Activated CD4-positive, CD25-positive, alpha-beta regulatory T cell treated with anti-CD3 and anti-CD28 coated beads, Interleukin-2, amount 50 U/mL, for 24 hours (primary cell): ENCODE results near the gene GRIFIN.

ENCODE experiments used
- ATAC-seq, 2 donors: fragments of 150-1000 bp; cut with Tn5 transposase; one replicate each; pipeline ENCODE4 v1.10.0; 2021; ENCODE audit warnings: mild to moderate bottlenecking in 1 of 2, moderate library complexity in 1 of 2

Gene GRIFIN, protein sequence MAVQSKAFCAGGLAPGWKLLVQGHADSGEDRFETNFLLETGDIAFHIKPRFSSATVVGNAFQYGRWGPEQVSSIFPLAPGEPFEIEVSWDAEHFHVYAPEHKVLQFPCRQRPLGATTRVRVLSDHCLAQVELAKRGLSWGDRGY

DNA sequence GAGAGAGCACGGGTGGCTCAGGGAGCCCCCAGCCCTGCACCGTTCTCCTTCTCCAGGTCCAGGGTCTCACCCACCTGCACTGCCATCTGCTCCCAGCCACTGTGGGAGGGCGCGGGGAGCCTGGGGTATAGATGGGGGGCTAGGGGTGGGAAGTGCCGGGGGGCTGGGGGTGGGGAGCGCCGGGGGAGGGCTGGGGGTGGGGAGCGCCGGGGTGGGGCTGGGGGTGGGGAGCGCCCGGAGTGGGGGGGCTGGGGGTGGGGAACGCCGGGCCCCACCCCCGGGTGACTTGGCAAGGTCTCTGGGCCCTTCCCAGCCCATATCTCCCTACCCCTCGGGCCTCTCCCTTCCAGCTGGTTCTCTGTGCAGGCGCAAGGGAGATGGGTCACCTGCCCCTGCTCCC lies at the start of gene GRIFIN:
TSS of gene GRIFIN (minus strand) at position 101 of the 400 bp plus-strand sequence. CDS start at position 86, 15 bp downstream.
- no peak for ATAC-seq

DNA sequence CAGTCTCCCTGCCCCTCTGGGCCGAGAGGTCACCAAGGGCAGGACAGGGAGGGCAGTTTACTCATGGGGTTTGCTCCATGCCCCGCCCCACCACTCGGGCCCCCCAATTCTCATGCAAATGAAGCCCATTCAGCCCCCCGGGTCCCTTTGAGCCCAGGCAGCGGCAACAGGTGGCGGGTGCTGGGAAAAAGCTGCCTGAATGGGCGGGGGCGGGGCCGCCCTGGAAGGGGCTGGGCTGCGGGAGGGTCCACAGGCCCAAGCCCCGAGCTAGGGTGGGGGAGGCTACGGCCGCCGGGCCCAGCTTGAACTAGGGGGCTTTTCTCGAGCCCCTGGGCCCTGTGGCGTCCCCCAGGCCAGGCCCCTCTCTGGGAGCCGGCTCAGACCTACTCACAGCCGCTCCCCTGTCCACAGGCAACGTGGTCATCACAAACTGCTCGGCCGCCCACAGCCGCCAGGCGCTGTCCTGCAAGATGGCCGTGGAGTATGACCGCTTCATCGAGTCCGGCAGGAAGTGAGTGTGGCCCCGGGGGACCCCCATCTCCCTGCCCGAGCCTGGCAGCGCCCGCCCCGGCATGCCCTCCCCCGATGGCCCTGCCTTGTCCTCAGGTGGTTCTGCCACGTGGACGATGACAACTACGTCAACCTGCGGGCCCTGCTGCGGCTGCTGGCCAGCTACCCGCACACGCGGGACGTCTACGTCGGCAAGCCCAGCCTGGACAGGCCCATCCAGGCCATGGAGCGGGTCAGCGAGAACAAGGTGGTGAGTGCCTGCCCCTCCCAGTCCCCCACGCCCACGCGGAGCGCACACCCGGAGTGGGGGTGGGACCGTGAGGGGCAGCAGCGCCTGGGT lies 48.8 kb upstream of the GRIFIN start:
- no peak for ATAC-seq

DNA sequence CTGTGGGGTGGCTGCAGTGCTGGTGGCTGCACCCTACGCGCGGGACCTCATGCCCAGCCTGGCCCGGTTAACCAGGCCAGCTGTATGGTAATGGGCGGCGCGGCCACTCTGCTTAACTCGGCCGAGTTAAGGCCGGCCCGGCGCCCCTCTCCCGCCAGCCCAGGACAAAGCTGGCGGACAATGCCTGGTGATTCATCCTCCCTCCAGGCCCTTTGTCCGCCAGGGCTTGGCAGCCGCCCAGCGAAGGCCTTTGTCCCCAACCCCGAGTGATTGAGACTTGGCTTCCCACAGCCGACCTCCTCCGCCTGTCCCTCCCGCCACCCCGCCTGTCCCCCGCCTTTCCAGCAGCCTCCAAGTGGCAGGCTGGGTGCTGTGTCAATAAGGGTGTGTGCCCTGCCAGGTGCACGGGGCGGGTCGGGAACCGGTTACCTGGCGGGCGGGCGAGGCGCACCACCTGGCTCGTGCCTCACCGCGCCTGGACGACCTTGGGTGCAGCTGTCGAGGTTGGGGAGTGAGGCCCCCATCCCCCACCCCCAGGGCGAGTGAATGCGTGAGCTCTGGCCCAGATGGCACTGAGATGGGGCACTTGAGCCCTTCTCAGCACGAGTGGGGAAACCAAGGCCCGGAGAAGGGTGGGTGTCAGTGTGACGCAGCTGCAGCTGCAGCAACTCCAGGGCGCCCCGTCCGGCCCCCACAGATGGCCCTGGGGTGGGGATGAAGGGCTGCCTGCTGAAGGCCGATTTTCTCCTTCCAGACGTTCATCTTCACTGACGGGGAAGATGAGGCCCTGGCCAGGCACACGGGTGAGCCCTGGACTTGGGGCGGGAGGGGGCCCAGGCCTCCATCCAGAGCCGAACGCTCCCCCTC lies 48.0 kb upstream of the GRIFIN start:
- ATAC-seq: no peak

DNA sequence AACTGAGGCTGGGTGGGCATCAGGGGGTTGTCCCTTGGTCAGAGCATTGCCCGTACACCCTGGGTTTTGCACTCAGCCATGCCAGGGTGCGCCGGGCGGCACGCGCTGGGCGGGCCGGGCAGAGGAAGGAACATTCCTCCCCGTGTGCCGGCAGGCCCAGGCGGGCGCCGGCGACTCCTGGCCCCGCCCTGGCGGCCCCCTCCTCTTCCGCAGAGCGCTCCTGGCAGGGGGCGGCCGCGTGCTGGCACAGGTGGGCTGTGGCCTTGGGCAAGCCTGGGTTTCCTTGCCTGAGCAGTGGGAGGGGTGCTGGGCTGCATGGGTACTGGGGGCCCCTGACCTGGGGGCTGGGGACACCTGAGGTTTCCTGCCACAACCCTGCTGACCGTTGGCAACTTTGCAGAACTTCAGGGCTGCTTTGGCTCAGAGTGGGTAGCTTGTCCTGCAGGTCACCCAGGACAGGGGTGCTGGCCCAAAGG lies 47.3 kb upstream of the GRIFIN start:
- no peak for ATAC-seq

DNA sequence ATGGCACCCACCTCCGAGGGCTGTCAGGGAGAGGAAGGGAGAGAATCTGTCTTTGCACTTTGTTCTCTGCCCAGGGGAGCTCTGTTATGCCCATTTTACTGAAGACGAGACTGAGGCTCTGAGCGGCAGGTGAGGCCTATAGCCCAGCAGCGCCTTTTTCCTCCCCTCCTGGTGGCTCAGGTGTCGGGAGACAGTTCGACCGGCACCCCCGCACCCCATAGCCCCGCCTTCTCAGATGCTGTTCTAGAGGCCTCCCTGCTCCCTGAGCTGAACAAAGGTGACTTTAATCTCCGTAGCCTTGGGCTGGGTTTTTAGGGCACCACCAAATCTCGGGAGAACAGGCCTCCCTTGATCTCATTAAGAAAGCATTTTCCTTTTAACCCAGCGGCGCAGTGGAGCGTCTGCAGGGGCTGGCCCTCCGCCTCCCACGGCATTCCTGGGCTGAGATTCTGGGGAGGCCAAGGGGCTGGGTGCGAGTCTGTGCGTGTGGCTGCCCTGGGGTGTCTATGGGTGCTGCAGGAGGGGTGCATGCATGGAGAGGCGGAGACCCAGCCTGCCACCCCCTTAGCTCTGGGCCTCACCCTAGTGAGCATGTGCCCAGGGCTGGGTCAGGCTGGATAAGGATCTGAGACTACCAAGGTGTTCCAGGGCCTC lies 46.7 kb upstream of the GRIFIN start:
- ATAC-seq: no peak

DNA sequence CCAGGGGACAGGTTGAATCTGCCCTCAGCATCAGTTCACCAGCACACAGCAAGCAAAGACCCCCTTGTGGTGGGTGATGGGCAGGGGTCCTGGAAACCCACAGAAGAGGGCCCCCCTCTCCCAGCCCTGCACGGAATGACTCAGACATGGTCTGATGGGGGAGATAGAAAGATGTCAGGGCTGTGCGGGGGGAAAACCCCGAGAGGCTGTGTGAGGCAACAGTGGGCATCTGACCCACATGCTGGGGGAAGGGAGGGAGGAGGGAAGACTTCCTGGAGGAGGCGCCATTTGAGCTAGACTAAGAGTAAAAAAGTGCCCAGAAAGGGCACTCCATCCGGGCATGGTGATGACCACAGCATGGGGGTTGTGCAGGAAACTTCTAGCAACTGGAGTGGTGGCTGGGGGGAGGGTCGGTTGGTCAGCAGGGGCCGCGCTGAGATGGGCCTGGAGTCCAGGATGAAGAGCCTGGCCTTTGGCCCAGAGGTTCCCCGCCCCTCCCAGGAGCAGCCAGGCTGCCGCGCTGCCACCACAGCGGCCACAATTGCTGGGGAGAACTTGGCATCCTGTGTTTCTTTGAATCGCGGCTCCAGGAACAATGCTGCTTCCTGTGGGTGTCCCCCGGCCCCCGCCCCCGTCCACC lies 45.9 kb upstream of the GRIFIN start:
- peak; percentile 63 to 64 for ATAC-seq

DNA sequence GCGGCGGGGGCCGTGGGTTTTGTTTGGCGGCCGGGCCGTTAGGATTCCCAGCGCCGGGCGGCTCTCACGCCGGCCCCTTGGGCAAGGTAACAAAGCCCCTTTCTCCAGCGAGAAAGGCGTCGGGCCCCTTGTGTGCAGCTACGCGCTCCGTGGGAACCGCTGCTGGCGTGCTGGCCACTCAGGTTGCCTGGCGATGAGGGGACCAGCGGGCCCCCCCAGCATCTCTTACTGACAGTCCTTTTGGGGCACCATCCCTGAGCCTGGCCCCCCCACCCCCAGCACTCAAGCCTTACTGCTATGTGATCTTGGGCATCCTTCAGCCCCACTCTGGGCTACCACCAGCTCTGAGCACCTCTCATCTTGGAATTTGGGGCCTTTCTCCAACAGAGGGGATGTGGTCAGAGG lies 45.1 kb upstream of the GRIFIN start:
- ATAC-seq: no peak

DNA sequence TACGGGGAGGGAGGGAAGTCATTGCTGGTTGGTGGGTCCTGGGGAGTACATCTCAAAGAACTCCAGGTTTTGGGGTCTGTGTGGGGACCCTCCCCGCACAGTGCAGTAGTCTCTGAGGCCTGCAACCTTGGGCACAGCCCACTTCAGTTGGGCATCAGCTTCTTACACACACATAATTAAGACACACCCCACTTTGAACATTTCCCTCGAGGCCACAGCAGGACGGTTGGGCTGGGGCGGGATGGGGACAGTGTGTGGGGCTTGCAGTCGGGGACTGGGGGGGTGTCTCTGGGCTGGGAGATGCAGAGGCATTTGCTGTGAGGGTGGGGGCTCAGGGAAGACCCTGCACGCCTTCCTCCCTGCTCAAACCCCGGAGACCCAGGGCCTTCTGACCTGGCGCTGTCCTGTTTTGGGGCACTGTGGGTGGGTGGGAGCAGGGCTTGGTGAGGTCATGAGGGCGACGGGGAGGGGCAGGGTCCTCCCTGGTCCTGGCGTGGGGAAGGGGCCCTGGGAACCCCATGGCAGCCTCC lies 44.6 kb upstream of the GRIFIN start:
- ATAC-seq: no peak

DNA sequence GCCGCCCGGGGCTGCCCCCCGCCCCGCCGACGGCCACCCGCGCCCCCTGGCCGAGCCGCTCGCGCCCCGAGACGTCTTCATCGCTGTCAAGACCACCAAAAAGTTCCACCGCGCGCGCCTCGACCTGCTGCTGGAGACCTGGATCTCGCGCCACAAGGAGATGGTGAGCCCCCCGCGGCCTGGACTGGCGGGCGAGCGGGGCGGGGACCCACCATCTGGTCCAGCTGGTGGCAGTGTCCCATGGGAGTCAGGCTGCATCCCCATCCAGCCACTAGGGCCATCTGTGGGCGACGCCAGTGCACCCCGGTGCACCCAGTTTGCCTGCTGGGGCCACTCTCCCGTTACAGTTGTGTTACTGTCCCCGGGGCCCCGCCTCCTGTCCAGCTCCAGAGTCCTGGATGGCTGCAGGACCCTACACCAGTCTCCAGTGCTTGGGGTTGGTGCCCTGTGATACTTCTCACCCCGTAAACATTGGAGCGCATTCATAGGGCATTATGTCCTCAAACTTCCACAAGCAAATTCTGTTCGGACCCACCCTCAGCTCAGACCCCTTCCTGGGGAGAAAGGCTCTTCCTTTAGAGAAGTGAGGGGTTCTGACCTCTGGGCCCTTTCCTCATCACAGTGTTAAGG lies 44.0 kb upstream of the GRIFIN start:
- no peak for ATAC-seq

DNA sequence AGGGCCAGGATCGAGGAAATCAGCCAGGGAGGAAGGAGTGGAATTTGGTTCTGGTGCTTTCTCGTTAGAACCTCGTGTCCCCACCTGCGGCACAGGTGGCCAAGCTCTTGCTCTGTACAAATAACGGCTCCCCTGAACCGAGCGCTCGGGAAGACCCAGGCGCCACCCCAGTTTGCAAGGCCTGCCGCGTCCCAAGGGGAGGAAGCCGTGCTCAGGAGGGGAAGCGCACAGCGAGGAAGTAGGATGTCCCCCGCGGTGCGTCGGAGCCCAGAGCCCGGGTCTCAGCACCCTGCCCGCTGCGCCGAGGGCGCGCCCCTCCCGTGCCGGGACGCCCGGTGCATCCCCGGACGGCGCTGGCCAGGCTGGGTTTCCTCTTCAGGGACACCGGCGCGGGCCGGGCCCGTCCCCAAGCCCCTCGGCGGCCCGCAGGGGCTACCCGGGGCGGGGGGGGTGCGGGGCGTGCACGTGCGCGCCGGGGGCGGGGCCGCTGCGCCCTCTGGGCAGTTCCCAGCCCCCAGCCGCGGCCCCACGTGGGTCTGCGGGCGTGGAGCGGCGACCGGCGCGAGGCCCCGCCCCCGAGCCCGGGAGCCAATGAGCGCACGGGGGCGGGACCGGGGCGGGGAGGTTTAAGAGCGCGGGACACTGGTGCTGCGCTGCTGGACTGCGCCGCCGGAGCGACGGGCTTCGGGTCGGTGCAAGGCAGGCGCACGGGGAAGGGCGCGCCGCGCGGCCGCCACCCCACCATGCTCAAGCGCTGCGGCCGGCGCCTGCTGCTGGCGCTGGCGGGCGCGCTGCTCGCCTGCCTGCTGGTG lies 43.1 kb upstream of the GRIFIN start, which contains the start of gene LFNG:
TSS of gene LFNG (plus strand) at position 656 of the 812 bp plus-strand sequence. CDS start at position 744, 88 bp downstream.
- ATAC-seq: peak; percentile 74 to 75

DNA sequence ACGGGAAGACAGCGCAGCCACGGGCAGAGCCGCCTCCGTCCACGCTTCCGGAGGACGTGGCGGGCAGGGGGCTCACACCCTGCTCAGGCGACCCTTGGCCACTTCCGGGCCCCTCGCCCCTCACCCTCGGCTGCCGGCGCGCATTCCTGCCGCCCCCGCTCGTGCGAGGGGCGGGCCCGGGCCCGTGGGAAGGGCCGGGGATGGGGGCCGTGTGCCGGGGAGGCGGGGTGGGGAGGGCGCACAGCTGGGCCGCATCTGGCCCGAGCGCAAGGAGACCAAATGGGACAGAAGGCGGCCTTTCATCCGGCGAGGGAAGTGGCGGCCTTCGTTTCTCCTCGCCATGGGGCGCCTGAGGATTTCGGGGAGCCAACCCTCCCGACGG lies 42.5 kb upstream of the GRIFIN start:
- ATAC-seq: no peak

DNA sequence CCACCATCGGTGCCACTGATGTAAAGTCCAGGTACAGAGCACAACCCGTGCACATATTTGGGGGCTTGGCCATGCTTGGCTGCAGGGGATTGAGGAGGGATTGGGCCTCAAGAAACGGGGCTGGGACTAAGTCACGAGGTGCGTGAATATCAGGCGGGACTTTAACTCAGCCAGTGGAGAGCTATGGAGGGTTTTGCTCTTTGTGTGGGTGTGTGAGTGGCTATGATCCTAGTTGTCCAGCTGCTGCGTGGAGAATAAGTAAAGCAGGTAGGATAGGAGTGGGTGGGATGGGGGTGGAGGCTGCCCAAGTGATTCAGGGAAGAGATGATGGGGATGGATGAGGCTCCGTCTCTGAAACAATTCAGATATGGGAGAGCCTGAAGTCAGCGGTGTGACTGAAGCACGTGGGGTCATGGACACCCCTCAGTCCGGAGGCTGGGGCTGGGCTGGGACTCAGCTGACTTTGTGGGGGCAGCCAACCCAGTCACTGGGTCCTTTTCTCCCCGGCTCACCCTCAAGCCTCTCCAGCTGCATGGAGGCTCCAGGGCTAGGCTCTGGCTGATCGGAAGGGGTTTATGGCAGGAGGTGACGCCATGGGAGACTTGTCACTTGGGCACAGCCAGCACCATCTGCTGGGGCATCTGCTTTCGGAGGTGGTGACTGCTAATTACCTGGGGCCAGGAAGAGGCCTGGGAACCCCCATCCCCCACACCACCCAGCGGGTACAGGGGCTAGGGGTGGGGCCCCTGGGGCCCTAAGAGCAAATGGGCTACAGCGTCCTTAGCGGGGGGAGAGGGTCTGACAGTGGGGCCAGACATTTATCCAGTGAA lies 41.7 kb upstream of the GRIFIN start:
- ATAC-seq: no peak

DNA sequence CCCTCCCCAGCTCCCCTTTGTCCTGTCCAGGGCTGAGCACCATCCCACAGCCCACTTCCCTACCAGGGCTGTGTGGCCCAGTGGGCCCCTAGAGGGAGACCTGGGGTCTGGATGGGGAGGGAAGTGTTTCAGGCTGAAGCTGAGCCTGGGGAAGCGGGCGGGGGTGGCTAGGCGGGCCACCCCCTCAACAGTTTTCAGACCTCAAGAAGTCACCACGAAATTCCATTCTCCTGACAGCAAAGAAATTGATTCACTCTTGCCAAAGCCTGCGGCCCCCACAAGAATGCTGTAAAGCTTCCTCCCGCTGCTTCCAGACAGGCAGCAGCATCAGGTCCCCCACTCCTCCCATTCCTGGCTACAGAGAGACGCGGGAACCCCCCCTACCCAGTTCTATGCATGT lies 40.8 kb upstream of the GRIFIN start:
- no peak for ATAC-seq

DNA sequence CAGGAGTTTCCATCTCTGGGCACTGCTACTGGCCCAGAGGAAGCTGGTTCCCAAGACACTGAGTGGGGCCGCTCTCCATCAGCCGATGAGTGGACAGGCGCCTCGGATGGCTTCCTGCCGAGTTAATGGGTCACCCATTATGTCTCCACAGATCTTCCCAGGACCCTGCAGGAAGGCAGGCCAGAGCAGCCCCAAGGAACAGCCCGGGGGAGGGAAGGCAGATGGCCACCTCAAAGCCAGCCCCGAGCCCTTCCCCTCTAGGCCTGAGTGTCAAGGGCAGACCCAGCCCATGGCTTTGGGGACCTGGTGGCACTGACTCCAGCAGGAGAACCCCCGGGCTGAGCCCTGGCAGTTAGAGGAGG lies 40.0 kb upstream of the GRIFIN start:
- no peak for ATAC-seq

DNA sequence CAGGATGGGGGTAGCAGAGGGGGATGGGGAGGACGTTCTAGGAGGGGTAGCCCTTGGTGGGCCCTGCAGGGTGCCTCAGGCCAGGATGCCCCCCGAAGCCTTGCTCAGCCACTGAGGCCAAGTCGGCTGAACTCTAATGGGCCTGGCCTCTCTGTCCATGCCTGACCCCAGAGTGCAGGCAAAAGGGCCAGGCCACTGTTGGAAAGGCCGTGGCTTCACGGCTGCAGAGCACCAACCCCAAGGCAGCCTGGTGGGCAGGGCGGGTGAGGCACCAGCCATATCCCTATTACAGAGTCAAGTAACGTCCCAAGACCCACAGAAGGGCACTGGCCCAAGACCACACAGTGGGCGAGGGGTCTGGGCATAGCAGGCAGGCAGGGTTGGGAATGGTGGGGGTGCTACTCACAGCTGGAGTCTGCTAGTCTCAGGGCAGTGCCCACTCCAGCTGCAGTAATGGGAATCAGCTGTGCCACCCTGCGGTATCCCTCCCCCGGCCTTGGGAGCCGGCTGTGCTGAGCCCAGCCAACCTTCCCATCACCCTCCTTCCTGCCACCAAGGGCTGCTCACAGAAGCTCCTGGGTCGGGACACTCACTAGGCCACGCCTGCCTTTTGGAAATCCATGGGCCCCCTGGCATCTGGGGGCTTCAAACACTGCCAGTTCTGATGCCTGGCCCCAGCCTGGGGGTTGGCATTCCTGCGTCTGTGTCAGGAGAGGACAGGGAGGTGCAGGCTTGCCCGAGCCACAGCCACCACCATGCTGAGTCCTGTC lies 39.4 kb upstream of the GRIFIN start:
- no peak for ATAC-seq

DNA sequence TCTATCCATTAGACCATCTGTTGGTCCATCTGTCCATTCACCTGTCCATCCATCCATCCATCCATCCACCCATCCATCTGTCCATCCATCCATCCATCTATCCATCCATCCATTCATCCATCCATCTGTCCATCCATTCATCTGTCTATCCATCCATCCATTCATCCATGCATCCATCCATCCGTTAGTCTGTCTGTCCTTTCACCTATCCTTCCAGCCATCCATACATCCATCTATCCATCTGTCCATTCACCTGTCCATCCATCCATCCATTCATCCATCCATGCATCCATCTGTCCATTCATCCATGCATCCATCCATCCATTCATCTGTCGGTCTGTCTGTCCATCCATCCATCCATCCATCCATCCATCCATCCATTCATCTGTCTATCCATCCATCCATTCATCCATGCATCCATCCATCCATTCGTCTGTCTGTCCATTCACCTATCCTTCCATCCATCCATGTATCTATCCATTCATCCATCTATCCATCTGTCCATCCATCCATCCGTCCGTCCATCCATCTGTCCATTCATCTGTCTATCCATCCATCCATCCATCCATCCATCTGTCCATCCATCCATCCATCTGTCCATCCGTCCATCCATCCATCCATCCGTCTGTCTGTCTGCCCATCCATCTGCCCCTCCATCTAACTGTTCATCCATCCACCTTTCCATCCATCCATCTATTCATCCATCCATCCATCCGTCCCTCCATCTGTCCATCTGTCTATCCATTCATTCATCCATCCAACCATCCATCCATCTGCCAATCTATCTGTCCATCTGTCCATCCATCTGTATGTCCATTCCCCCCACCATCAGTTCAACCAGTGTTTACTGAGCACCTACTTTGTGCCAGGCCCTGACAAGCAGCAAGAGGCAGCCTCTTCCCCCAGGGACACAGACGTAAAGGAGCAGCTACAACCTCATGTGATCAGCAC lies 38.5 kb upstream of the GRIFIN start:
- ATAC-seq: no peak

DNA sequence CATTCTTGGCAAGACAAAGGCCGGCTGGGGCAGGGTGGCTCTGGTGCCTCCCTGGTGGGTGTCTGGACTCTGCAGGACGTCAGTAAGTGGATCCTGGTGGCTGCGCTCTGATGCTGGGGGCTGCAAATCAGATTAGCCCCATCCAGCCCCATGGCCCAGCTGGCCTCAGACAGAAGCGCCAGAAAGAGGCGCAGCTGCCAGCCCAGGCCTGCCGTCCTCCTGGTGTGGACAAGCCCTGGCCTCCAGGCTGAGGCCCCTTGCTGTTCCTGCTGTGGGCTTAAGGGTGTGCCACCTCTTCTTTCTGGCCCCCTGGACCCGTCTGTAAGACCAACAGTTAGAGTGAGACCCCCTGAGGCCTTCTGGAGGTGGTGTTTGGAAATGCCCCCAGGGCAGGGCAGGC lies 37.5 kb upstream of the GRIFIN start:
- ATAC-seq: no peak

DNA sequence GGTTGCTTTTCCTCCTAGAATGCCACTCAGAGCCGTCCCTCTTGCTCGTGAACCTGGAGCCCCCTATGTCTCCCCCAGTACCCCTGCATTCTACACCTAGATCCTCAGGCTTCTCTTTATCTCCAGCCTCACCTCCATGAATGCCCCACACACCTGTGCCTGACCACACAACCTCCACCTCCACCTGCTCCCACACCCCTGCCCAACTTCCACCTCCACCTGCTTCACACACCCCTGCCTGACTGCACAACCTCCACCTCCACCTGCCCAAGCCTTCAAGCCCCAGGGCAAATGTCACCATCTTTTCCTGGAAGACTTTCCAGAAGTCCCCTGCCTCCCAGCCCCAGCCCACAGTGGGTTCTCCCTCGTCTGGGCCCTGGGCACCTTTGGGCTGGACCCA lies 36.5 kb upstream of the GRIFIN start:
- no peak for ATAC-seq
